C4-2B (cell line): ENCODE results near the gene TNFRSF19.

ENCODE experiments used
- CTCF ChIP-seq: fragments of 450-650 bp; conservative IDR thresholded peaks from 2 replicates; pipeline ENCODE4 v1.5.1; 2017; ENCODE audit warnings: mild to moderate bottlenecking
- ZFX ChIP-seq: fragments of 450-650 bp; IDR thresholded peaks from 2 replicates; pipeline ENCODE4 v1.6.1; 2017

GRCh38 chr13:23544668-23545067, 25.5 kb upstream of the TNFRSF19 start:
- TF ChIP-seq CTCF = no peak
- TF ChIP-seq ZFX = no peak
